ENCODE data around the gene GSPT1. TPM values are rescaled to one million over a fixed set of nuclear protein-coding genes. Genes with fewer than 3 reads are reported as not detected.

GSPT1 gene
- total and polyA plus RNA-seq, 8 donors: 11.0 to 65.4 (median 49.1) TPM

DNA sequence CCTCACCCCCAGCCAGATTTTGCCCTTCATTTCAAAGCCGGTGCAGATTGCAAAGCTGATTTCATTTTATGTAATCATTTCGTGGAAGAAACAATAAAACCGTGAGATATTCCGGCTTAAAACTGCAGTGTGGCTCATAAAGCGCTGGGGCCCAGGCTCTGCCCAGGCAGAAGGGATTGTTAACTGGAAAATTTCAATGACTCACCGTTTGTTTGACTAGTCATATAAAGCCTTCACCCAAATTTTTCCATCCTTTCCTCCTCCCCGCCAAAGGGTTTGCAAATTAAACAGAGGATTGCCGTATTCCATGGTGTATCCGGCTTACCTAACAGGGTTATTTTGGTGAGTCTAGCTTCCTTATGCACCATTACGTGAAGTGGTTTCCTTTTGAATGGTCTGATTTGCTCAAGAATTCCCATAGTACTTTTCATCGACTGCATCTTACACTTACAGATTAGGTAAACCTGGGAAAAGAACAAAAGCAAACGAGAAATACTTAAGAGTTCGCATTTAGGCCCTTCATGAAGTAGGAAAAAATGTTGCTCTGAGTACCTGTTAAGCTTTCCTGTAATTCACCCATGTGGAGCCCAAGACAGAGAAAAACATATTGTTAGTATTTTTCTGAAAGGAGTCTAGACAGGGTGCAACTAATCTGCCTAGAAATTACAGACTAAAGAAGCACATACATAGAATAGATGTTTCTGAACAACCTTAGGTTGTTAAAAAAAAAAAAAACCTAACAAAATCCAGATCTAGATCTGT, 949 bp upstream of the GSPT1 start:
- 49 to 68% methylated on average over 13 of the region's 13 CpGs for WGBS, 2 donors
- Histone ChIP-seq H3K27ac (peak overlapping the region; percentile 79 to 93 (median 88)), H3K36me3 (no peaks in the 10 kb centered on the region), H3K27me3 (no peaks in the 10 kb centered on the region), H3K4me1 (peaks cover 6 to 21% (median 15%) of the 10 kb centered on the region in 3 donors), H3K4me3 (peak overlapping the region; percentile 18 to 82 (median 46)), H3K9me3 (no peaks in the 10 kb centered on the region)
- ATAC-seq (peak; percentile 3 to 70 (median 36)), FAIRE-seq (peak; percentile 32), DNase-seq (peak in 2 of 6 donors; percentile 35 to 48)
- TF ChIP-seq CTCF (IDR thresholded peaks at IDR 0.05): no peak
- intact Hi-C loops (cut with DNase I): no loop called here

DNA sequence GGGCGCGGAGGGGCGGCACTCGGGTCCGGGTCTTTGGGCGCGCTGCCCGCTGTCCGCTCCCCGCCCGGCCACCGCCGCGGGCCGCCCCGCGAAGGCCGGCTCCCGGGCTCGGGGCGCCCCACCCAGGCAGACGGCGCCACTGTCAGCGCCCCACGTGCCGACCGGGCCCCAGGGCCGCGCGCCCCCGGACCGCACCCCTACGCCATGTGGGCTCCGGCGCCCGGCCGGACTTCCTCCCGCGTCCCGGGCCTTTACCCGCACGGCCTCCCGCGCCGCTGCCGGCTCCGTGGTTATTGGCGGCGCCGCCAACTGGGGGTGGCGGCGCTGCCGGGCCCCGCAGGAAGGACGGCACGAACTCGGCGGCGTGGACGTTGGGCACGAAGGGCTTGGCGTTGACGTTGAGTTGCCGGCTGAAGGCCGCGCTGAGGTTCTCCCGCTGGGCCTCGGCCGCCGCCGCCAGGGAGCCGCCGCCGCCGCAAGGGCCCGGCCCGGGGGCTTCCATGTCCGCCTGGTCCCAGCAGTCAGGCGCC, 577 bp downstream of the GSPT1 start:
- Histone ChIP-seq H3K9me3 (no peaks in the 10 kb centered on the region), H3K27me3 (no peaks in the 10 kb centered on the region), H3K36me3 (no peaks in the 10 kb centered on the region), H3K27ac (peak overlapping the region; percentile 83 to 93 (median 89)), H3K4me1 (peaks cover 6 to 31% (median 15%) of the 10 kb centered on the region in 3 donors), H3K4me3 (peak overlapping the region; percentile 71 to 97 (median 89))
- WGBS, 2 donors: 0 to 1% methylated on average over 50 to 79 of the region's 79 CpGs
- DNase-seq (peak; percentile 40 to 82 (median 64)), ATAC-seq (peak in 3 of 4 donors; percentile 1 to 23 (median 2)), FAIRE-seq (no peak)
- intact Hi-C loops (cut with DNase I): no loop called here
- no peak for TF ChIP-seq CTCF (IDR thresholded peaks at IDR 0.05)

GRCh38 chr16:11914210-11915113, 1.3 kb downstream of the GSPT1 start:
- 1% methylated on average over 30 of the region's 30 CpGs for WGBS, 2 donors
- DNase-seq: peak in 4 of 6 donors; percentile 16 to 75 (median 36)
- intact Hi-C loops (cut with DNase I): no loop called here
- TF ChIP-seq CTCF (IDR thresholded peaks at IDR 0.05): no peak
- H3K27me3 ChIP-seq: no peaks in the 10 kb centered on the region
- FAIRE-seq: no peak
- peak overlapping the region; percentile 71 to 97 (median 89) for H3K4me3 ChIP-seq
- no peaks in the 10 kb centered on the region for H3K36me3 ChIP-seq
- peaks cover 6 to 35% (median 15%) of the 10 kb centered on the region in 3 donors for H3K4me1 ChIP-seq
- peak overlapping the region; percentile 83 to 93 (median 89) for H3K27ac ChIP-seq
- no peaks in the 10 kb centered on the region for H3K9me3 ChIP-seq
- no peak for ATAC-seq

- FAIRE-seq (no peak), ATAC-seq (no peak), DNase-seq (no peak)
- TF ChIP-seq CTCF (IDR thresholded peaks at IDR 0.05): no peak
- intact Hi-C loops (cut with DNase I): no loop called here
- H3K27me3 ChIP-seq: no peaks in the 10 kb centered on the region
- H3K4me3 ChIP-seq: peak overlapping the region in 3 of 4 donors; percentile 71 to 97 (median 82)
- H3K4me1 ChIP-seq: peaks cover 6 to 35% (median 15%) of the 10 kb centered on the region in 3 donors
- no peaks in the 10 kb centered on the region for H3K9me3 ChIP-seq
- H3K36me3 ChIP-seq: no peaks in the 10 kb centered on the region
- 34 to 44% methylated on average over 12 of the region's 12 CpGs for WGBS, 2 donors
- no peak overlapping the region for H3K27ac ChIP-seq
These were observed 2.2 kb downstream of the GSPT1 start for GRCh38 chr16:11913425-11914079.

All from pancreas (tissue), 10 donors.